Mucosa of descending colon (tissue), 3 donors: ENCODE data around the gene HYOU1. TPM values are rescaled to one million over a fixed set of nuclear protein-coding genes. Genes with fewer than 3 reads are reported as not detected.

Source experiments
- ATAC-seq: fragments of 200-7000 bp; cut with Tn5 transposase; one replicate; pipeline ENCODE4 v1.9.1; 2020; ENCODE audit warnings: mild to moderate bottlenecking, moderate library complexity
- DNase-seq, 3 donors: peaks; one replicate each; pipeline ENCODE4 v3.0.0-alpha.2; 2020
- H3K36me3 ChIP-seq: fragments of 200-600 bp; one replicate; pipeline ENCODE4 v1.8.0; 2021; ENCODE audit warnings: low read depth, mild to moderate bottlenecking
- H3K4me1 ChIP-seq: fragments of 200-600 bp; one replicate; pipeline ENCODE4 v1.8.0; 2021; ENCODE audit warnings: low read depth, mild to moderate bottlenecking
- H3K4me3 ChIP-seq: fragments of 200-600 bp; one replicate; pipeline ENCODE4 v1.8.0; 2021; ENCODE audit warnings: mild to moderate bottlenecking
- H3K9me3 ChIP-seq: fragments of 200-600 bp; one replicate; pipeline ENCODE4 v1.8.0; 2021; ENCODE audit warnings: mild to moderate bottlenecking
- intact Hi-C, 2 donors: fragments of 100-400 bp; cut with DNase I in 1 of 2; cut with micrococcal nuclease in 1 of 2; formaldehyde crosslinking; loops; one replicate each; pipeline versions ENCODE4 v1.11.0 to v1.11.1; 2022; cut with DNase I, micrococcal nuclease
- microRNA-seq: library from miRNA; unstranded; fragments of <30 nt; microRNA quantifications from one replicate; pipeline ENCODE4, GENCODE V29; 2019
- total RNA-seq, 3 donors: library from RNA; stranded (reverse); fragmentation: NEBNext Ultra II Directional in 2 of 3; extraction: Animal tissue kit (Norgen Biotek cat#: 25700) in 2 of 3; gene quantifications; one replicate each; pipeline versions ENCODE4 v1.2.1 to v1.2.4, GENCODE V29; 2021 to 2023
- TF ChIP-seq, protein P1 (sequence below): fragments of 200-600 bp; IDR thresholded peaks from one replicate; pipeline ENCODE4 v1.8.0; 2022; ENCODE audit warnings: antibody characterized with exemption, mild to moderate bottlenecking
- donor health status: DM: no; HTN: no; CAD: no; lungs with moderate emphysema.
- donor health status: DM: no; HTN: no; CAD: no.
- donor health status: DM: no; HTN: yes; CAD: no.

The HYOU1 gene
- total RNA-seq, 3 donors from 2014 or later = 82.0 to 119 (median 101) TPM

DNA sequence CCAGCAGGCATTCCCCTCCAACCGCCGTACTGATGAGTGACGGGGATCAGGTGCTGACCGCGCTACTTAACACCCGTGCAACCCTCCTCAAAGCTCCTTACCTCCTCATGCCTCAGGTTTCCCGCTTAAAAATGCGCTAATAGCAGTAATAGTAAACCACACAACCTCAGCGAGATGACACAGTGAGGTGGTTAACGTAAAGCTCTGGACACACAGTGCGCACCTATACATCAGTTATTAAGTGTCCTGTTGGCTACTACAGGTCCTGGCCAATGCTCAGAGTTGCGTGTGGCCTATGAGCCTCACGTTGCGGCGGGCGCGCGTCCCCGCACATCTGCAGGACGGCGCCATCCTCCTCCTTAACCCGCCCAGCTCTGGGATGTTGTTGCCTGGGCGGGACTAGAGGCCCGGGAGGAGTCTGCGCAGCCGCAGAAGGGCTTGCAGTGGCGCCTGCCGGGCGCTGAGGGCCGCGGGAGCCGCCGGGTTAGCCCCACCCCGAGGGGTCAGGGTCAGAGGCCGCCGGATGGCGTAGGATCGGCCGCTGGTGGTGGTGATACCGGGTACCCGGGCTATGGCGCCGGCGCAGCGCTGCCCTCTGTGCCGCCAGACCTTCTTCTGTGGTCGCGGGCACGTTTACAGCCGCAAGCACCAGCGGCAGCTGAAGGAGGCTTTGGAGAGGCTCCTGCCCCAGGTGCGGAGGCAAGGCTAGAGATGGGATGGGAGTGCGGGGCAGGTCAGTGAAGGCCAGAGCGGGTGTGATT, 59.2 kb downstream of the HYOU1 start, which contains the start of gene CENATAC:
CENATAC (plus strand) TSS at position 512 of the 761 bp plus-strand sequence; CDS start at position 572, 60 bp downstream.
- DNase-seq (peak; percentile 96 to 97 (median 97)), ATAC-seq (peak; percentile 100)
- Histone ChIP-seq H3K36me3 (no peaks in the 10 kb centered on the region), H3K4me3 (peak within 1 kb of the TSS; percentile 78), H3K4me1 (peaks cover 5% of the 10 kb centered on the region), H3K9me3 (no peaks in the 10 kb centered on the region)
- TF ChIP-seq, protein P1, sequence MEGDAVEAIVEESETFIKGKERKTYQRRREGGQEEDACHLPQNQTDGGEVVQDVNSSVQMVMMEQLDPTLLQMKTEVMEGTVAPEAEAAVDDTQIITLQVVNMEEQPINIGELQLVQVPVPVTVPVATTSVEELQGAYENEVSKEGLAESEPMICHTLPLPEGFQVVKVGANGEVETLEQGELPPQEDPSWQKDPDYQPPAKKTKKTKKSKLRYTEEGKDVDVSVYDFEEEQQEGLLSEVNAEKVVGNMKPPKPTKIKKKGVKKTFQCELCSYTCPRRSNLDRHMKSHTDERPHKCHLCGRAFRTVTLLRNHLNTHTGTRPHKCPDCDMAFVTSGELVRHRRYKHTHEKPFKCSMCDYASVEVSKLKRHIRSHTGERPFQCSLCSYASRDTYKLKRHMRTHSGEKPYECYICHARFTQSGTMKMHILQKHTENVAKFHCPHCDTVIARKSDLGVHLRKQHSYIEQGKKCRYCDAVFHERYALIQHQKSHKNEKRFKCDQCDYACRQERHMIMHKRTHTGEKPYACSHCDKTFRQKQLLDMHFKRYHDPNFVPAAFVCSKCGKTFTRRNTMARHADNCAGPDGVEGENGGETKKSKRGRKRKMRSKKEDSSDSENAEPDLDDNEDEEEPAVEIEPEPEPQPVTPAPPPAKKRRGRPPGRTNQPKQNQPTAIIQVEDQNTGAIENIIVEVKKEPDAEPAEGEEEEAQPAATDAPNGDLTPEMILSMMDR = no peak
- intact Hi-C loops = no loop called here

GRCh38 chr11:118996926-118997626, 59.9 kb downstream of the HYOU1 start:
- ATAC-seq (peak; percentile 26), DNase-seq (no peak)
- Histone ChIP-seq H3K4me3 (peak overlapping the region; percentile 78), H3K9me3 (no peaks in the 10 kb centered on the region), H3K4me1 (peaks cover 5% of the 10 kb centered on the region), H3K36me3 (no peaks in the 10 kb centered on the region)
- intact Hi-C loops = no loop called here
- TF ChIP-seq, protein P1 = no peak

Small RNAs within 50 kb of the gene (microRNA-seq; reads per million reads assigned to microRNA genes)
- gene MIR3656 = not detected

Other genes starting within 250 kb of the HYOU1 start
- gene CXCR5, start 173.3 kb downstream of the HYOU1 start, total RNA-seq = under 1 TPM in 2 of 3 donors, not detected in 1; 0.12 to 0.23 TPM
- gene BCL9L, start 131.3 kb downstream of the HYOU1 start, total RNA-seq = 10 to 100 TPM; 28.6 to 70.1 (median 41.7) TPM
- not detected for gene UPK2, start 100.9 kb downstream of the HYOU1 start, total RNA-seq
- gene FOXR1, start 85.4 kb downstream of the HYOU1 start, total RNA-seq = not detected
- 10 to 100 TPM; 24.6 to 33.4 (median 30.9) TPM for gene CENATAC, start 59.1 kb downstream of the HYOU1 start, total RNA-seq
- 100 to 1,000 TPM; 721 to 887 (median 781) TPM for gene RPS25, start 38.9 kb downstream of the HYOU1 start, total RNA-seq
- gene TRAPPC4, start 38.4 kb downstream of the HYOU1 start, total RNA-seq = 10 to 100 TPM; 52.7 to 58.4 (median 57.4) TPM
- 10 to 100 TPM; 23.3 to 70.8 (median 57.0) TPM for gene SLC37A4, start 26.3 kb downstream of the HYOU1 start, total RNA-seq
- 10 to 100 TPM; 26.1 to 34.8 (median 29.1) TPM for gene VPS11, start 10.6 kb upstream of the HYOU1 start, total RNA-seq
- gene HMBS, start 27.7 kb upstream of the HYOU1 start, total RNA-seq = 10 to 100 TPM; 17.2 to 27.8 (median 19.5) TPM
- gene DPAGT1, start 44.6 kb upstream of the HYOU1 start, total RNA-seq = 10 to 100 TPM; 36.9 to 48.2 (median 39.5) TPM
- gene C2CD2L, start 50.1 kb upstream of the HYOU1 start, total RNA-seq = 10 to 100 TPM; 25.8 to 47.1 (median 36.1) TPM
- gene HINFP, start 64.4 kb upstream of the HYOU1 start, total RNA-seq = 10 to 100 TPM; 37.2 to 58.1 (median 42.2) TPM
- gene ABCG4, start 91.8 kb upstream of the HYOU1 start, total RNA-seq = under 1 TPM in 2 of 3 donors, not detected in 1; 0.07 to 0.85 TPM
- gene NLRX1, start 111.5 kb upstream of the HYOU1 start, total RNA-seq = 10 to 100 TPM; 14.1 to 19.3 (median 16.3) TPM
- gene NHERF4, start 128.3 kb upstream of the HYOU1 start, total RNA-seq = 100 to 1,000 TPM in 1 of 3 donors, 10 to 100 TPM in 2; 52.9 to 151 (median 75.8) TPM
- gene CBL, start 149.1 kb upstream of the HYOU1 start, total RNA-seq = 10 to 100 TPM; 11.0 to 24.4 (median 13.1) TPM